Inflammatory macrophage (primary cell): ENCODE data around the gene RFT1.
A peak's percentile ranks its signal among the peaks of the same experiment; 100 is the strongest.

Source experiments
- DNase-seq, 2 donors: peaks; one replicate each; pipeline ENCODE4 v3.0.0-alpha.2; 2020 to 2022

The RFT1 gene

DNA sequence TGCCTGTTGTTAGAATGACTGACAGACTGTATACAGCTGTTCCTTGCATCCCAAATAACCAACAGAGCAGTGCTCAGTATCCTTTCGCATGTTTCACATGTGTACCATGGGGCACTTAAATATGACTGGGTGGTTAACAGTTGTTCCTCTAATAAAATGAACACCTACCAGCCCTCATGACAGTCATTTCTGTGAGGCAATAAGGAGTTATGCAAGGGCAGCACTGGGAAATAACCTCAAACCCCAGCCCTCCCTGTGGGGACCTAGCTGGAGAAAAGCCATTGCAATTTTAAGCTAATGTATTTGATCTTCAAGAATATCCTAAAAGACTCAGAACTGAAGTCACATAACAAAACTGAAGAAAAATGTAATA is 7.3 kb downstream of the RFT1 start:
- peak; percentile 87 to 88 for DNase-seq

DNA sequence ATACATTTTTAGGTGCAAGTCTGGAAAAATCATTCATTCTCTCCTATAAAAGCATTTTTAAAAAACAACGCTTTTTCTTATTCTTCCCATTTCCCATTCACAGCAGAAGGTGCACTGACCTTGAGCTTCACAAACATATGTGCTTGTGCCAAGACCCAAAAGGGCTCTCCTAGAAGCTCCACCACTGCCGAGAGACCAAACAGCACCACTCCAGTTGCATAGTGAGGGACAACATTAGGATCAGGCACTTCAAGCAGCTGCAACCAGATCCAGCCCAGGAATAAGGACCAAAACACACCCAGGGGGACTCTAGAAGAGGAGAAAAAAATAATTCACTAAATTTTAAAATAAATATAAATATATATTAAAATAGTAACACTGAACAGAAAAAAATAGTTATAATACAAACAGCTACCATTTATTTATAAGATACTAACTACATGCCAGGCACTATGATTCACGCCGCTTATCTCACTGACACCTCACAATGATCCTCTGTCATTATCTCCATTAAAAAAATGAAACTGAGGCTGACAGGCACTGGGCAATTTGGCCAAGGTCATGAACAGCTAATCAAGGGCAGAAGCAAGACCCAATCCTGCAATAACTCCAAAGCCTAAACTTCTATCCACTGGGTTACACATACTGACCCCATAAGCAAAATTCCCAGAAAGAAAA is 7.8 kb downstream of the RFT1 start:
- no peak for DNase-seq

DNA sequence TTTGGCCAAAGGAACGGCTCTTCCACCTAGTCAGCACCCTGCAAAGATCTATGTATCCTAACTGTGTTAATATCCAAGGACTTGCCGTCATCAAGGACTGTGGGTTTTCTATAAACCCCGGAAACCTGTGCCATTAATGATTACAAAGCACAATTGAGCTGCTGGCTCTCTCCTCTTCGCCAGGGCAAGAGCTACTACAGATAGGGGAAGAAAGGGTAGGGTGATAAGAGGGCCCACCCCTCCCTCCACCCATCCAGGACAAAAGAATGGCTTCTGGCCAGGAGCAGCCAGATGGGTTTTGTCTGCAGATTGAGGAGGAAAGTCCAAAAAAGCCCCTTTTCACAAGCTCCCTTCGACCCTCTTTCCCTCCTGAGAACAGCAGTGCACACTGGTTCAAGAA is 9.9 kb downstream of the RFT1 start:
- no peak for DNase-seq

DNA sequence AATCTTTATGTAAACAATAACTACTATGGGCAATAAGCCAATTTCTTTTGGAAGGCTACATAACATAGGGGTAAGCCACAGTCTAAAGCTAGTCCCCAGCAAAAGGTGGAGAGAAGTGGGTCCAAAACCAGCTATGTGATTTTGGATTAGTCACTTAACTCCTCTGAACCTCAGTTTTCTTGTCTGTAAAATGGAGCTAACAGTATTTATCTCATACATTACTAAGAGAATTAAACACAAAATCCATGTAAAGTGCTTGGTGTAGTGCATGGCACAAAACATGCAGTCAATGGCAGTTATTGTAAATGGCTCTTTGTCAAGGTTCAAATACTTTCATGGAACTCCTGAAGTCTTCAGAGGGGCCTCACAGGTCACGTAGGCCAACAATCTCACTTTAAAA is 13.3 kb downstream of the RFT1 start:
- no peak for DNase-seq

DNA sequence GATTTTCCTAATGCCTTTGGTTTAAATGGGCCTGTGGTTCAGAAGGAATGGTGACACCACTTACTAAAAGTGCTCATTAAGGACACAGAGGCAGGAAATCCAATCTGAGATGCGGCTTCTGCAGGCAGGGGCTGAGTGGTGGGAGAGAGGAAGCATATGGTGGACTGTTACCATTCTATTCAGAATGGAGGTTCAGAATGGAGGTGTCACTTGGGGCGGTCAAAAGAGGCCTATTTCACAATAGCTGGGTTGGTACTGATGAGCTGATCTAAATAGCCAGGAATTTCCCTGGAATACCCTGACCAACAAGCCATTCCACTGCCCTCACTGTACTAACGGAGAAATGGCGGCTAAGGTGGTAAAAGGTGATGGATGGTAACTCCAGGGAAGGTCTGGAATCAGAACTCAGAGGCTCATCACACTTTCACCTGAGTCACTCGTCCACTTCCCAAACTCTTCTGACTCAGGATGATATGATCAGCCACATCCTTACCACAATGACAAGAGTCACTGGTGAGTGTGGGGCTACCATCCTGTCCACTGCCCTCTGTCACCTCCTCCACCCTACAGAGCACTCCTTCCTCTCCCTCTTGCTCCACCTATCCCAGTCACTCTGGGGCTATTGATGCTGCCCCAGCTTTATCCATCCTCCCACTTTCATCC is 15.7 kb downstream of the RFT1 start:
- DNase-seq = peak in 1 of 2 donors; percentile 14

DNA sequence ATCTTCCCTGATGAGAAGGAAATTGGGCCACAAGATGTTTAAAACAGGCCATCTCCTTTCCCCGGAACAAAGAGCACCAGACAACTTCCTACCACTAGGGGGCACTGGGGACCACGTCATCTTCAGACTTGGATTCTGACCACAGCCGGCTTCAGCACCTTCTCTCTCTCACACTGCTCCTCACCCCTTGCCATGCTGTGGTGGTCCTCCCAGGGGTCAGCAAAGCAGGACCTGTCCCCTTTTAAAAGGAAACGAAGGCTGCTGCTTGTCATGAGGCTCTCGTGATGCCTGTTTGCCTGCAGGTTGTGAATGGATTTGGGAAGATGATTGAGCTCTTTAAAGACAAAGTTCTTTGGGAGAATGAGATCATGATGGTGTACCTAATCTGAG is 16.2 kb downstream of the RFT1 start:
- DNase-seq = peak; percentile 85 to 86

DNA sequence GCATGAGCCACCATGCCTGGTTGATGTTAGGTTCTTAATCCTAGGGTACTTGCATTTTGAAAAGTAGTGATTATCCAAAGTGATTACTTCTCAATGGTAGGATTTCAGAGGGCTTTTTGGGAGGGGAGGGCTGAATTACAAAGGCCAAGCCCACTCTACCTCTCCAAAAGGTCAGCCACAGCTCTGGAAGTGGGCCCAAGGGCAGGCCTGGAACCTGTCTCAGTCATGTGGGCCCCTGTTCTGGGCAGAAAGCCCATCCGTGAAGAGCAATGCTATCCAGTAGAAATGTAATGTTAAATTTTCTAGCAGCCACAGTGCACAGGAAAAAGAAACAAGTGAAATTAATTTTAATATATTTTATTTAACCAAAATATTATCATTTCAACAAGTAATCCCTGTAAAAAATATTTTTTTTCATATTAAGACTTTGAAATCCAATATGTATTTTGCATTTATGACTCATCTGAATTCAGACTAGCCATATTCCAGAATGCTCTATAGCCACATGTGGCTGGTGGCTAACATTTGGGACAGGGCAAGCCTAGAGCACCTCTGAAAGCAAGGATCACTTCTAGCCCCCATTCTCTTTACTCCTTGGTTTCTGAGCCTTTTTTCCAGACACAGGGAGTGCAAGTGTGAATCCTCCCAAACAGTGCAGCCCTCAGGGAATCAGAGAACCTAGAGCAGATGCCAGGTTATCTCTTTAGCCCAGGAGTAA is 16.8 kb downstream of the RFT1 start:
- no peak for DNase-seq

DNA sequence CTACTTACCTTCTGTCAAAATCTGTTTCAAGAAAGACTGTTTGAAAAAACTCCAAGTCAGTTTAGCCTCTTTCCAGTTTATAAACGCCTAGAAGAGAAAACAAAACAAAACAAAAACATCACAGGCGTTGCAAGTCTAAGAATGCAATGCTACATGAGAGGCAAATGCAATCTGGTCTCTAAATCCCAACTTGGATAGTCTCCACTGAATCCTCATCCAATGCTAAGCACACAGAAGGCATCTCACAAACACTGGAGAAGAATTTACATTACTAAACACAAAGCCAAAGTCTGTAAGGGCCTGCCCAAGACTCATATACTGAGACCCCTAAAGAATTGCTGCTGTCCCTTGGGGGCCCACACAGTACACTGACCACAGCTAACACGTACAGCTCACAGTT is 18.4 kb downstream of the RFT1 start:
- DNase-seq = no peak

DNA sequence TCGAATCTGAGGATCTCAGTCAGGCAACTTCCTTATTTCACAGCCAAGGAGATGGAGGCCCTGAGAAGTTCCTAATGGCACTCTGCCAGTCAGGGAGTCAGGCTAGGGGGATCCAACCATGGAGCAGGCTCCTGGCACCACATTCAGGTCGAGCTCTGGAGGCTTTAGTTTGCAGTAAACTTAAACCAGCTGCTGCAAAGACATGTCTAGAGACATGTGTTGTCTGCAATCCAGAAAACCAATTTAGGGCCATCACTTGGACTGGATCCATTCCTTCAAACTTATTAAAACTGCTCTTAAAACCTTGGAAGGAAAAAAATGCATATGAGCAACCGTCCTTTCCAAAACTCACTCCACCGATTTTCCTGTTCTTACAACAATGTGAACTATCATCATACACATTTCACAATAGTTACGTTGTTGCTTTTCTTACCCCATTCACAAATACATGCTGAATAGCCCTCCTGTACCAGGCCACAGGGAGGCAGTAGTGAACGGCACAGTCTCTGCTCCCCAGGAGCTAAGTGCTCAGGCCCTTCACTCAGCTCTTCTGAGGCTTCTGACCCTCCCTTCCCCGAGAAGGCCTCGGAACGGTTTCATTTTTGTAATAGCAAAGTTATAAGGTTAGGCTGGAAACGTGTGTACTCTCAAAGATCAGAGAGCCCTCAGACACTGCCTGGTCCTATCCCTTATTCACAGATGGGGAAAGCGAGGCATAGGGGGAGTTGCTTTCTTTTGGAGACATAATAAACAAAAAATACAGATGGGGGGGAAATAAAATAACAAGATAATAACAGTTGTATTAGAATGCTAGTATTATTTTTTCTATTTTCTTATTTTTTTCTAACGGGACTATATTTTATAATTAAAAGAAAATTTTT is 20.1 kb downstream of the RFT1 start:
- DNase-seq = peak; percentile 85 to 92

DNA sequence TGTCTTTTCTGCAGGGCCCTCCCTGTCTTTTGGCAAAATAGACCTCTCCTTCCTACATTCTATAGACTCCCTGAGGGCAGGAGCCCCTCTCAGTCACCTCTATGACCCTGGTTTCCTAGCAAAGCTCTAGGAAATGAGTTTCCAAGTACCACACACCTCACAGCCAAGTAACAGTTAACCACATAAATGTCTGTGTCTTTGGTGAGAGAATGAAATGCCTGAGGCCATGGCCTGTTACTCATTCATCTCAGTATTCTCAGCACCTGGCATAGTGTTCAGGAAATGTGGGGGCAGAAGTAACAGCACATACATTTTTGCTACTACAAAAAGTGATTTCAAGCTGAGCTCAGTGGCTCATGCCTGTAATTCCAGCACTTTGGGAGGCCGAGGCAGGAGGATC is 21.0 kb downstream of the RFT1 start:
- no peak for DNase-seq

DNA sequence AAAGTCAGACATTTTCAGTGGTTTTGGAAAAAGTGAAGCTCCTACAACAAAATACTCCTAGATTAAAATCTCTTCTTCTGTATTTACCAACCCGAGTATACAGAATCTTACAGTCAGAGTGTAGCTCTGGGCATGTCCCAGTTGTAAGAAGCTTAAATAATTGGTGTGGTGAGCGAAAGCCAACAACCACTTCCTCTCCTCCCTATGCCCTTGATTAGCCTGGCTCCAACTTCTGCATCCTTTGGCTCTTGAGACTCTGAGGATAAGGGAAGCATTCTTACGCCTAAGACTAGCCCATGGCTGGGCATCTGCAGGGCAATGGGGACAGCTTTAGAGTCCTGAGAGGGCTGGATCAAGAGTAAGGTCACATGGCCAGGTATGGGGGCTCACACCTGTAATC is 25.5 kb downstream of the RFT1 start:
- peak; percentile 86 to 91 for DNase-seq

DNA sequence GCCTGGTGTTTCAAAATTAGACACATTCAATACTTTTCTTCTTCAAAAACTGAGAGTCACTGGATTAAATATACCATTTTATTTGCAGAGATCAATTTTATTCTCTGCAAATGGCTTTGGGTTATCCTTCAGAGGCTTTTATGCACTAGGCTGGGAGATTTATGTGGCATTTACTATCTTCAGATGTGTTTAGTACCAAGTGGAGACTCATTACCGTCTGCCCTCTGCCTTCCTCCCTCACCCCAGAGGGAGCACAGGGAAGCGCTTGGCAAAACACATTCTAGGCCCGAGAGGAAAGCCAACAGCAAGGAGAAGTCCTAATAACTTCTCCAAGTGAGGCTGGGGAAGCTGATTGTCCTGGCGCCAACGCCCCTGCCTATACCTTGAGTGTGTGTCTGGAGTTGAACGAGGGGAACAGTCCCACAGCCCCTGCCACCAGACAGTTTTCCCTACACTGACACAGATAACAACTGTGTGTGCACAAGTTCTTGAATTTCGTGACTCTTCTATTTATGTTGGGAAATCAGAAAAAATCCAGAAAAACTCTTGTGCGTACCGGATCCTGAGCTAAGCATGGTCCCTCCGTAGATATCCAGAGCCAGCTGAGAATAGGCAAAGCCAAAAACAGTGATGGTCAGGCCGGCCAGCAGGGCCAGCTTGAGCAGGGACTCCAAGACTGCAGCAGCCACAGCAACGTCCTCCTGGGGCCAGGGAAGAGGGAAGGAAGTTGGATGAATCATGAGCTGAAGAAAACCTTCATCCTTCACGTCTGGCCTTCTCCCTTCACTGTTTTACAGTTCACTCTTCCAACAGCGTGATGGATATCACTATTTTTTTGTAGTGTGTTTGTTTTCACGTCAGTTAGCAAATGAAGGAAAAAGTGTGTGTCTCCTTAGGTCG is 26.6 kb downstream of the RFT1 start:
- peak; percentile 46 to 55 for DNase-seq

DNA sequence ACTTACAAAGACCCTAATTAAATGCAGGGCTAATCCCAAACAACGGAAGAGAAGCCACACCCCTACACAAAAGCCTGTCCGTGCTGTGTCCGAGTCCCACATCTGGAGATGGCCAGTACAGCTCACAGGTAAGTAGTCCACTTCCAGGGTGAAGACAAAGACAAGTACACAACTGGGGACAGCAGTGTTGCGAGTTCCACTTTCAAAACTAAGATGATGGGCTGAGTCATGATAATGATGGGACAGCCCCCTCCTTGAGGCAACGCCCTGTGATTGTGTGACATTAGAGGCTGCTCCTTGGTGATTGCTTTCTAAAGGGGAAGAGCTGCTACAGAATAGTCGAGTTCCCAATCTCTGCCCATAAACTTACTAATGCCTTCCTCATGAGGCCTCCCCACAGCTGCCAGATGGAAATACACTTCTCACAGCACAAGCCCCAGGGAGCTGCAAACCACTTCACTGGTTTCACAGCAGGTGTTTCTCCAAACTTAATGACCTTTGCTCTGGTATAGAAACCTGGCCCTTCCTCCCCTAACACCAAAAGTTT is 27.6 kb downstream of the RFT1 start:
- peak; percentile 92 to 94 for DNase-seq

DNA sequence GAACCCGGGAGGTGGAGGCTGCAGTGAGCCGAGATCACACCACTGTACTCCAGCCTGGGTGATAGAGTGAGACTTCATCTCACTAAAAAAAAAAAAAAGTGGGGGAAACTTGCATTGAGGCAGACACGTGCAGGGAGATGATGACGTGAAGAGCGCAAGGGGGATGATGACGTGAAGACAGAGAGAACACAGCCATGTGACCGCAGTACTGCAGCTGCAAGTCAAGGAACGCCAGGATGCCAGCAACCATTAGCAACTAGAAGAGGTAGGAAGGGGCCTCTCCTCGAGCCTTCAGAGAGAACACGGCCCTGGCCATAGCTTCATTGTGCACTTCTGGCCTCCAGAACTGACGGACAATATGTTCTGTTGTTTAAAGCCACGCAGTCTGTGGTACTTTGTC is 28.3 kb downstream of the RFT1 start:
- no peak for DNase-seq

DNA sequence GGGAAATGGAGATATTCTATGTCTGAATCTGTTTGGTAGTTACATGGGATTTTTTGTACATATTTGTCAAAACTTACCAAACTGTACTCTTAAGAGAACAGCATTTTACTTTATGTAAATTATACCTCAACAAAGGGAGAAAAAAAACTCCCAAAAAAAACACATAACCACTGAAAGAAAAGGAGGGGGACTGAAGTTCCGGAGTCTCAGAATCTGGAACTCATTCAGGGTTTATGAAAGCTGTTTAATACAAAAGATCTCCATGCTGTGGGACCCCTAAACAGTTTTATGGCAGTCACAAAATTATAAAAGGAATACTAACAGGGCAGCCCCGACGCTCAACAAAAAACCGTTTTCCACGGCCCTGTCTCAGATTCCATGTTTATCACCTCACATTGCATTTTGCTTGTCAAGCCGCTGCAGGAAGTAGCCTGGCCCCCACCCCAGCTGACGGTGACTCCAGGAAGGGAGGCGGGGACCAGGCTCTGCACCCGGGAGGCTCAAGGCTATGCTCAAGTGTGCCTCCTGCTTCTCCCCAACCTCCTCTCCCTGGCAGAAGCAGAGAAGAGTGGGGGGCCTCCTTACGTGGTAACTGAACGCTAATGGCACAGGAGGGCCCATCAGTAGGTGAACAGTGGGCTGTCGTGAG is 29.3 kb downstream of the RFT1 start:
- DNase-seq = no peak

DNA sequence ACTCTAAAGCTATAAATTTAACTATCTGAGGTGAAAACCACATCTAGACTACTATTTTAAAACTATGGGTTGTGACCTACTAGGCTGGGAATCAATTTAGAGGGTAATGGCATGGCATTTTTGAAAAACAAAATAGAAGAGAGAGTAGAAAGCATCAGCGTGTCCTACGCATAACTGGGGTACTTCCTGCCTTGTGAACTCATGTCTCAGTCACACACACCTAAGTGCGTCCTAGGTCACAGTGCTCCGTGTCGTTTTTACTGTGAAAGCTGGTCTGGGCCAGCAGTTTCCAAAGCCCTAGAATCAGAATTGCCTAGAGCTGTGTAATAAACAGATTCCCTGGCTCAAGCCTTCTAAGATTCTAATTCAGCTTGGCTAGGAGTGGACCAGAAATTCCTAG is 32.3 kb downstream of the RFT1 start:
- DNase-seq = no peak

DNA sequence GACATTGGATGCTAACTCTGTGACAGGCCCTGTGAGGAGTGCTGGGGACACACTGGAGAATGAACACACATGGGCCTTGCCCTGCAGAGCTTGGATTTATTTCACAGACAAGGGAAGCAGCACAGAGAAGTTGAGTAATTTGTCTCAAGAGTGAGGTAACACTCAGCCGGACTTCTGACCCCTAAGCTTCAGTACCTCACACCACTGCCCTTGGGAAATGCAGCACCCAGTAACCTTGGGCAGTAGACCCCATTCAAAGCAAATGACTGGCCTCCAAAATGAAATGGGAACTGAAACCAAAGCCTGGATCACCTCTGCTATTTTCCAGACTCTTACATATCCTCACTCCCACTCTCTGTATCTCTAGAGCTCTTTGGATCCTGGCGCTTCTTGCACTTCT is 37.3 kb downstream of the RFT1 start:
- DNase-seq = peak; percentile 68 to 81

DNA sequence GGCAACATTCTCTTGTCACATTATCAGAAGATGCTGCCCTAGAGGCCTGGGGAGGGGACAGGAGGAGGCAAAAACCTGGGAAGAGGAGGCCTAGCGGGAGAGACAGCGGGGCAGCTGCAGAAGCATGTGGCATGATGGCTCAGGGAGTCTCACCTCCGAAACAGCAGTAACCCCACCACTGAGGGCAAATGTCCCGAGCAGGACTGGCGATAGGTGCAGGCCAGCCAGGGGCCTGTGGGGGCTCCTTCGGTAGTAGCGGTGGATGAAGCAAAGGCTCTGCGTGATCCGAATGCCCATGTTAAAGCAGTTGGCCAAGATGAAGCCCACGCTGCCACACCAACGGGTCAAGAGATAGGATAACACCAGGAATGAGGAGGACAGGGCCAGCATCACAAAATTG is 38.0 kb downstream of the RFT1 start:
- DNase-seq = no peak

DNA sequence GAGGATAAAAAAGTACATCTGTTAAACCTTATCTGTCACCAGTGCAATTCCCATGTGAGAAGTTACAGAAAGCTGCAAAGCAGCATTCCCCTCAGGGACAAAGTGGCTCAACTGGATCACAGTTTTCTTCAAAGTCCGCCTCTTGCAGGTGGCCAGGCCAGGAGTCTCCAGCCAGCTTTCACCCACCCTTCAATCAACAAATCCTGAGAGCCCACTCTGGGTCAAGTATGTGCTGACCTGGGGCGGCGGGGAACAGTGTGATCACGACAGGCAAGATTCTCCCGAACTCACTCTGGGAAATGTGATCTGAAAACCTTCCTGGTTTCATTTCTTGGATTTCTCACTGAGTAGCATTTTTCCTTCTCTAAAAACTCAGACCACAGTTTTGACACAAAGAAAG is 39.2 kb downstream of the RFT1 start:
- DNase-seq = no peak

DNA sequence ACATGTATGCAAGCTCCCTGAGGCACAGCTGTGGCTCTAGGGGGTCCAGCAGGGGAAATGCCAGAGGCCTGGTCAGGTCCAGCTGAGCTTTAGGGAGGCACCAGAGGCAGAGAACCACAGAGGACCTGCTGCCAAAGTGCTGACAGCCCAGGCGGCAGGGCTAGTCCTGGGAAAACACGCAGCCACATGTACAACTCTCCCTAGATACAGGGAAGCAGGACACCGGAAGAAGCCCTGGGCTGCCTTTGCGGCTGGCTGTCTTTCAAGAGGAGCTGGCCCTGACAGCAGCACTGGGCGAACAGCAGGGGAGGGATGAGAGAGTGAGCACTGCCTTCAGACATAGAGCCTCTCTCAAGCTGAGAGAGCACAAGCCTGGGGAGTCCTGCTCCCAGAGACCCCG is 40.7 kb downstream of the RFT1 start:
- DNase-seq = no peak

DNA sequence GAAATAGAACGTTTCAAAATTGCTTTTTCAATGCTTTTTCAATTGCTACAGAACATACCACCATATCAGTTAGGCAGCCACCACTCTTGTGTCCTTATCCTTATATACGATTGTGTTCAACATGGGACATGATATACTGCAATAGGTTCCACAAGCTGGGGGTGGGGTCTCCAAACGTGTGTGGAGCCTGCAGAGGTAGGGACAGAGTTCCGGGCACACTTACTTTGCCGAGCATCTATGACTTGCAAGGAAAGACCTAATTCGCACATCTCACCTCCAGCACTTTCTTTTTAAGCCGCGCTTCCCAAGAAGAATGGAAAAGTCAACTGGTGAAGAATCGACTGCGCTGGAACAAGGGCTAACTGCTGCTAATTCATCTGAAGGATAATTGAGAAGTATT is 44.8 kb downstream of the RFT1 start:
- DNase-seq = no peak
